ENCODE measurements around the gene GRAMD2A. TPM values are rescaled to one million over a fixed set of nuclear protein-coding genes. Genes with fewer than 3 reads are reported as not detected.

GRAMD2A gene
- total RNA-seq, 4 donors from 2014 or later, result 8.8 to 26.9 (median 9.0) TPM

GRCh38 chr15:72199205-72199515, 1.6 kb upstream of the GRAMD2A start:
- Histone ChIP-seq H3K27me3 (no peaks in the 10 kb centered on the region), H3K36me3 (peaks cover 27 to 31% of the 10 kb centered on the region in 2 donors), H3K4me1 (peaks cover 6 to 31% of the 10 kb centered on the region in 2 donors), H3K4me3 (replicated peaks in 1 of 3) (no peak overlapping the region), H3K27ac (no peak overlapping the region), H3K9me3 (no peaks in the 10 kb centered on the region)
- intact Hi-C loops (cut with DNase I), result no loop called here
- no peak for DNase-seq
- TF ChIP-seq POLR2A (IDR thresholded peaks at IDR 0.05) (no peak), CTCF (IDR thresholded peaks at IDR 0.05) (no peak)
- WGBS, 2 donors, result 57 to 83% methylated on average over 2 of the region's 2 CpGs

- intact Hi-C loops (cut with DNase I), result no loop called here
- DNase-seq, result no peak
- Histone ChIP-seq H3K4me1 (peaks cover 6 to 25% of the 10 kb centered on the region in 2 donors), H3K27ac (no peak overlapping the region), H3K9me3 (no peaks in the 10 kb centered on the region), H3K27me3 (no peaks in the 10 kb centered on the region), H3K36me3 (peaks cover 24 to 31% of the 10 kb centered on the region in 2 donors), H3K4me3 (replicated peaks in 1 of 3) (no peak overlapping the region)
- TF ChIP-seq POLR2A (IDR thresholded peaks at IDR 0.05) (no peak), CTCF (IDR thresholded peaks at IDR 0.05) (no peak)
- WGBS, 2 donors, result 86 to 96% methylated on average over 9 to 10 of the region's 11 CpGs
Observed at GRCh38 chr15:72198356-72199204, 993 bp upstream of the GRAMD2A start.

- intact Hi-C loops (cut with DNase I), result no loop called here
- peak overlapping the region in 2 of 3 donors; percentile 7 to 47 for H3K27ac ChIP-seq
- peak overlapping the region; percentile 2 to 53 (median 6) for H3K4me3 ChIP-seq (replicated peaks in 1 of 3)
- no peaks in the 10 kb centered on the region for H3K9me3 ChIP-seq
- peaks cover 0 to 22% of the 10 kb centered on the region in 2 donors for H3K4me1 ChIP-seq
- H3K27me3 ChIP-seq, result no peaks in the 10 kb centered on the region
- no peak for DNase-seq
- H3K36me3 ChIP-seq, result peaks cover 19 to 20% of the 10 kb centered on the region in 2 donors
- 11 to 17% methylated on average over 16 to 29 of the region's 35 CpGs for WGBS, 2 donors
- no peak for TF ChIP-seq CTCF (IDR thresholded peaks at IDR 0.05)
- no peak for TF ChIP-seq POLR2A (IDR thresholded peaks at IDR 0.05)
Observed at GRCh38 chr15:72197041-72197459, 537 bp downstream of the GRAMD2A start.

GRCh38 chr15:72196409-72197040, 1.1 kb downstream of the GRAMD2A start:
- H3K9me3 ChIP-seq, result no peaks in the 10 kb centered on the region
- no peak for TF ChIP-seq CTCF (IDR thresholded peaks at IDR 0.05)
- TF ChIP-seq POLR2A (IDR thresholded peaks at IDR 0.05), result no peak
- peak overlapping the region in 1 of 3 donors; percentile 47 for H3K27ac ChIP-seq
- no peak for DNase-seq
- peak overlapping the region in 2 of 3 donors; percentile 6 to 53 for H3K4me3 ChIP-seq (replicated peaks in 1 of 3)
- intact Hi-C loops (cut with DNase I), result no loop called here
- peaks cover 0 to 22% of the 10 kb centered on the region in 2 donors for H3K4me1 ChIP-seq
- 72 to 79% methylated on average over 12 to 13 of the region's 13 CpGs for WGBS, 2 donors
- H3K36me3 ChIP-seq, result peaks cover 14 to 15% of the 10 kb centered on the region in 2 donors
- no peaks in the 10 kb centered on the region for H3K27me3 ChIP-seq

GRCh38 chr15:72195101-72195511, 2.5 kb downstream of the GRAMD2A start:
- Histone ChIP-seq H3K9me3 (no peaks in the 10 kb centered on the region), H3K4me1 (peaks cover 0 to 22% of the 10 kb centered on the region in 2 donors), H3K27me3 (no peaks in the 10 kb centered on the region), H3K36me3 (peaks cover under 1 to 10% of the 10 kb centered on the region in 2 donors), H3K27ac (no peak overlapping the region), H3K4me3 (replicated peaks in 1 of 3) (no peak overlapping the region)
- TF ChIP-seq CTCF (IDR thresholded peaks at IDR 0.05) (no peak), POLR2A (IDR thresholded peaks at IDR 0.05) (no peak)
- intact Hi-C loops (cut with DNase I), result no loop called here
- DNase-seq, result no peak
- WGBS, 2 donors, result 84 to 93% methylated on average over 3 to 6 of the region's 6 CpGs
